Stimulated activated CD8-positive, alpha-beta memory T cell treated with anti-CD3 and anti-CD28 coated beads, Interleukin-2, amount 100 ng/mL, for 1 hour (primary cell): ENCODE measurements around the gene XKRX.

ENCODE experiments used
- DNase-seq, 2 donors: peaks; one replicate each; pipeline ENCODE4 v3.0.0-alpha.2; 2020; ENCODE audit warnings: low read depth in 2 of 2

Gene XKRX

DNA sequence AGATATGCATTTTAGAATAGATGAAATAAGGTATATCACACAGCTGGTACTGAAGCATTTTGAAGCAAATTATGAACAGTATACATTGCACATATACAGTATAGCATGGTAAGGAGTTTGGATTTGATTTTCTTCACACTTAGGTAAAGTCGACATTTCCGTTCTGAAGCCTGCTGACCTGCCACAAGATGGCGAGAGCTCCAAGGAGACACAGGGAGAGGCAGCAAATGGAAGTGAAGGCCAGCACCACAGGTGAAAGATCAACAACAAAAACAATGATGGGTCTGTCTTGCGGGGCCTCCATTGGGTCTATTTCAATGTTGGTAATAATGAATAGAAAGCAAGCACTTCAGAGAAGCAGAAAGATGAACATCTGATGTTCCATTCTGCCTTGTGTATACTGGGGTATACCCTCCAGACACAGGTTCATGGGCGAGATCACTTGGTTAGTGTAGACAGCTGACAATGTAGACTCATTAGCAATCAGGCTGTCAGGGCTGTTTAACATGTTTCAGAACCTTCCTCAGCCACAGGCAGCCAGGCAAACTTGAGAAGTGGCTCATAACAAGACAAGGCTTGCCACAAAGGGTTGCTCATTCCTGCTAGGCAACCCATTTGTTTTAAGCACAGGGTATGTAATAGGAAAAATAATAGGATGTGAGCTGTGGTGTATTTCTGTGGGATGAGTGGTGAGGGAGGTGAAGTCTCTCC, 33.2 kb downstream of the XKRX start:
- no peak for DNase-seq

DNA sequence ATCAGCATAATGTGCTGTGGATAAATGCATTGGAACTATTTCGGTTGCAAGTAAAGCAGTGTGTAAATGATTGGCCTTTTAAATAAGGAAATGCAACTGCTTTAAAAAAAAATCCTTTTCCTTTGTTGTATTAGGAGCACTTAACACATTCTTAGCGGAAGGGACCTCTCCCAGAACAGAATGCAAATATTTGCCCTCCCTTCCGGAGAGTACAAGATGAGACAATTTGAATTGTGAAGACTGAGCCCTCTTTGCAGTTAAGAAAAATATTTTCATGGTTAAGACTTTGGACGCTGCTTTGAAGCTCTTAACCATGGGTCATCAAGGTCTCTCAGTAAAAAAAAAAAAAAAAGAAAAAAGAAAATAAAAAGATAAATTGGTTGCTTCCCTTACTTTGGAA, 45.1 kb downstream of the XKRX start:
- DNase-seq, result no peak

DNA sequence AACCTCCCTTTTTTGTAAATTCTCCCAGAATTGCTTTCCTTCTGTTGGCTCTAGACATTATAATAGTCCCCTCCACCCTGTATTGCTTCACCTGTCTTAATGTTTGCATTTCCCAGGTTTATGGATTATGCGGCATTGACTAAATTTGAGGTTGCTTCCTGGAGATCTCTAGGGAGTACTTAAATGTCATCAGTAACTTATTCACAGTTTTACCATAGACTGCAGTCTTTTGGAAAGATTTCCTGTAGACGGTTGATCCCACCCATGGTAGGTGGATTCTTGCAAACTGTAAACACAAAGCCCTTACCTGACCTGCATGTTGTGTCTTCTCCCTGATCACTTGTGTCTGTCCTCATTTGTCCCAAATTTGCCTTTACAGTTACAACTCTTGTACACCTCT, 48.3 kb downstream of the XKRX start:
- no peak for DNase-seq

DNA sequence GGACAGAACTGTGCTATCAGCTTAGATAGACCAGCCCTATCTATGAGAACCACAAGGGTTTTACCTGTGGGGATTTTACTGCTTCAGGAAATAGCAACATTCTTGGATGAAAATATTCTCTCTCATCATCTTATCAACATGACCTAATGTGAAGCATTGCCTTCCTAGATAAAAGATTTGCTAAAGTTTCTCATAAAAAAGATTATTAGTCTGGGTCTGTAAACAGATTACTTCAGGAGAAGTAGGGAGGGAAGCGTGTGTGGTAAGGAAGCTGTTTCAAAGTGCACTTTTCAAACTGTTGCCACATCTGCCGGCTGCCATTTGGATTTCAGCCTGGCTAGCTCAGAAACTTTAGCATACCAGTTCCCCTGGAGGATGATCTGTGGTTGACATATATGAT, 54.4 kb downstream of the XKRX start, which contains the start of gene NOX1:
TSS of gene NOX1 (minus strand) at position 35 of the 400 bp plus-strand sequence. CDS start 220 bp downstream, outside the sequence.
- DNase-seq, result no peak

DNA sequence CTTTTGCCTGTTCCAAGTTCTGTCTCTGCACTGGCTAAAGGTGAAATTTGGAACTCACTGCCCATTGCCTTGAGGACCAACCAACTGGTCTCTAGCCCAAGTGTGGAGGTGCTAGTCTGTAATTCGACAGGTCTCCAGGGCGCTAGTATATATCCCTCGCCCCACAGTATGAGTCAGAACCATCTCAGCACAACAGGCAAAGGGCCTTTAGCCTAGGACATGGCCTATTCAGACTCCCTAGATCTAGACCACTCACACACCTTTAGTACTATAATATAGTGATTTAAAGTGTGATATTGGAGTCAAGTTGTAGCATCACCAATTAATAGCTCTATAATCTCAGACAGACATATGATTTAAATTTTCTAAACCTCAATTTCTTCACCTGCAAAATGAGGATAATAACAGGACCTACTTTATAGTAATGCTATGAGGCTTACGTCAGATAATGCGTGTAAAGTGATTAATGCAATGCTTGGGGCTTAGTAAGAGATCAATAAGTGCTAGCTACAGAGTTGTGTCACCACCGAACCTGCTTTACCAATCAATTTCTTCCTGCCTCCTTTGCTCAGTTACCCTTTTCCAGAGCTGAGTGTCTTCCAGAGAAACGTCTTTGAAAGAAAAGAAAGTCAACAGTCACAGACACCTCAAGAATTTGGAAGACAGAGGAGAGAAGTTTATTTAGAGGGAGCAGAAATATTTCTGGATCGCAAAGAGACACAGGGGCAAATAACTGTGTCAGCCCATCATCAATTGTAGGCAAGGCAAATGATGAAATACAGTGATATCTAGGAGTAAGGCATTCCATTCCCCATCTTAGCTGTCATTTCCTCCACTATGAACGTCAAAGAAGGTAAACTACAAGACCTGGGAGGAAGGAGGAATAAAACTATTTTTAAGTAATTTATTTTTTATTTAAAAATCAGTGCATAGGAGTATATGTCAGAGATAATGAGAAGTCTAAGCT, 56.8 kb downstream of the XKRX start:
- no peak for DNase-seq

DNA sequence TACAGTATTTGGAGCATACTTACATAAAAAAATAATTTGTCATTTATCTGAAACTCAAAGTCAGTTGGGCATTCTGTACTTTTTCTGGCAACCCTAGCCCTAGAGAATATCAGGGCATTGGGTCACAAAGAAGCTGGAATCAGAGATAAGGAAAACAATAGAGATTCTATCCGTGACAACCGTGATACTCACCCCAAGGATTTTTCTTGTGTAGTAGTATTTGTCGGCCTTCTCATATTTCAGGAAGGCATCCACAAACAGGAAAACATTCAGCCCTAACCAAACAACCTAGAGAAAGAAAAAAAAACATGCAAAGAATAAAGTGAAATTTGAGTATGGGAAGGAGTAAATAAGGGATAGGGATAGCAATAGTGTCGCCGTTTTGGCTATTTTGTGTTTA, 58.2 kb downstream of the XKRX start:
- DNase-seq, result no peak

DNA sequence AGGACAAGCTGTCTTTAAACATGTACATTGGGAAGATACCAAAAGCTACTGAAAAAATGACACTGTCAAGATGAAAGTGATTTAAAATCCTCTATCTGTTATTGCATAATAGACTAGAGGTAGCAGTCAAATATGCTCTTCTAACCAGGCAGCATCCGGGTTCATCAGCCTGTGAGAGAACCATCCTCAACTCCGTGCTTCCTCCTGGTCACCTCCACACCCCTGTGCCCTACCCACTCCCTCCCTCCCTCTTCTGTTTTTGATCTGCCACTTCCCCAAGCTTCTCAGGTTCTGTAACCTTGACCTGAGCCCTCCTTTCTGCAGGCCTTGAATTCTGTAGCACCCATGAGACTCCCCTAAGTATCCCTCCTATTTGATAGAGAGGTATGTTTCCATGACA, 60.4 kb downstream of the XKRX start:
- no peak for DNase-seq

DNA sequence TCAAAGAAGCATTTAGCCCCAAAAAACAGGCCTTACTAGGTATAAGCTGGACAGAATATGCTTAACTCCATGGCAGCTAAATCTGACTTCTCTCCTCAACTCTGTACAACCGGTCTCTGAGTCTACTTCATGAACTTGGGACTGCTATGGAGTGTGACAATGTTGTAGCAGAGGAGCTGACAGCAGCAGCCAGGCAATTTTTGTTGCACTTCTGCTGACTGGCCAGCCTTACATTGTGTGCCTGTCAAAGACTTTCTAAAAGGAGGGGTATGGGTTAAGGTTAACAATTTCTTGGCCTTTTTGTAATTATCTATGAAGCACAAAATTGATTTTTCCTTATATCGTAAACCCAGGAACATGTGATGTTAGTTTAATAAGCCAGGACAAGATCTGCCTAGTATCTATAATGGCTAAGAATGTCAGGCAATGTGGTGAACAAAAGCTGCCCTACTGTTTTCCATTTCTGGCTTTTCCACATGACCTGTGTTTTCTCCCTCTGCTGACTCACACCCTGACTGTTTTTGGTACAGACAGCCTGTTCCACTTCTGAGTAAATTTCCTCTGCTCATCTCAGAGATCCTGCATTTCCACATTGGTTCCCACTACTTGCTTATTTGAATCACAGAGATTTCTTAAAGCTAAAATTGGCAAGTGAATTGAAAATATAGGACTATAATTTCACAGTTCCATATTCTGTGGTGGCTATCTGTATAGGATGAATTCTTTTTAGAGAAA, 63.9 kb downstream of the XKRX start:
- DNase-seq, result no peak
